Neural cell (in vitro differentiated cells): ENCODE measurements around the gene FAM110A.

Source experiments
- MXI1 ChIP-seq: fragments of 450-650 bp; conservative IDR thresholded peaks from 2 replicates; pipeline ENCODE4 v1.6.1; 2014; ENCODE audit warnings: antibody characterized with exemption, mild to moderate bottlenecking; ENCODE audit not compliant: poor library complexity, severe bottlenecking
- POLR2AphosphoS5 ChIP-seq: IDR thresholded peaks from 2 replicates; pipeline ENCODE4 v1.6.1; 2012
- TF ChIP-seq, protein P1 (sequence below): fragments of 450-650 bp; IDR thresholded peaks from 2 replicates; pipeline ENCODE4 v1.5.1; 2014; ENCODE audit warnings: antibody characterized with exemption, mild to moderate bottlenecking, moderate library complexity; ENCODE audit not compliant: poor library complexity, severe bottlenecking

DNA sequence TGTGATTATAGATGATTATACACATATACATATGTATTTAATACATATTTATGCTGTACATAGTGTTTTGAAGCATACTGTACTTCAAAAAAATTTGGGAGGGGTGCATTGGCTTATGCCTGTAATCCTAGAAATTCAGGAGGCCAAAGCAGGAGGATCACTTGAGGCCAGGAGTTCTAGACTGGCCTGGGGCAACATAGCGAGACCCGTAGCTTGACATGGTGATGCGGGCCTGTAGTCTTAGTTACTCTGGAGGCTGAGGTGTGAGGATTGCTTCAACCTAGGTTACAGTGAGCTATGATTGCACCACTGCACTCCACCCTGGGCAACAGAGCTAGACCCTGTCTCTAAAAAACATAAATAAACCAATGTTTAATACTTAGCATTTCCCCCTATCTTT lies 1.6 kb upstream of the FAM110A start:
- TF ChIP-seq, protein P1, sequence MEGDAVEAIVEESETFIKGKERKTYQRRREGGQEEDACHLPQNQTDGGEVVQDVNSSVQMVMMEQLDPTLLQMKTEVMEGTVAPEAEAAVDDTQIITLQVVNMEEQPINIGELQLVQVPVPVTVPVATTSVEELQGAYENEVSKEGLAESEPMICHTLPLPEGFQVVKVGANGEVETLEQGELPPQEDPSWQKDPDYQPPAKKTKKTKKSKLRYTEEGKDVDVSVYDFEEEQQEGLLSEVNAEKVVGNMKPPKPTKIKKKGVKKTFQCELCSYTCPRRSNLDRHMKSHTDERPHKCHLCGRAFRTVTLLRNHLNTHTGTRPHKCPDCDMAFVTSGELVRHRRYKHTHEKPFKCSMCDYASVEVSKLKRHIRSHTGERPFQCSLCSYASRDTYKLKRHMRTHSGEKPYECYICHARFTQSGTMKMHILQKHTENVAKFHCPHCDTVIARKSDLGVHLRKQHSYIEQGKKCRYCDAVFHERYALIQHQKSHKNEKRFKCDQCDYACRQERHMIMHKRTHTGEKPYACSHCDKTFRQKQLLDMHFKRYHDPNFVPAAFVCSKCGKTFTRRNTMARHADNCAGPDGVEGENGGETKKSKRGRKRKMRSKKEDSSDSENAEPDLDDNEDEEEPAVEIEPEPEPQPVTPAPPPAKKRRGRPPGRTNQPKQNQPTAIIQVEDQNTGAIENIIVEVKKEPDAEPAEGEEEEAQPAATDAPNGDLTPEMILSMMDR: no peak
- TF ChIP-seq MXI1: no peak
- no peak for TF ChIP-seq POLR2AphosphoS5
